K562 (cell line): Measurements from ENCODE around the gene TRMT1L.
A peak's percentile ranks its signal among the peaks of the same experiment; 100 is the strongest.

Experiments used
- ARID4B ChIP-seq: sonication (generic); formaldehyde crosslinking; IDR thresholded peaks from 2 replicates; pipeline ENCODE4 v1.8.0; 2022; ENCODE audit warnings: mild to moderate bottlenecking, missing genetic modification reagents
- ATF2 ChIP-seq: sonication (generic); formaldehyde crosslinking; IDR thresholded peaks from 2 replicates; pipeline ENCODE4 v1.8.1; 2022; ENCODE audit warnings: missing genetic modification reagents
- BACH1 ChIP-seq: fragments of 200-800 bp; sonication (Bioruptor generic); IDR thresholded peaks from 2 replicates; pipeline ENCODE4 v1.6.1; 2016; ENCODE audit warnings: missing genetic modification characterization, missing compliant biosample characterization
- HDAC6 ChIP-seq: IDR thresholded peaks from 2 replicates; pipeline ENCODE4 v1.6.1; 2012; ENCODE audit warnings: low read depth, mild to moderate bottlenecking, control low read depth, inconsistent platforms, low read length, moderate library complexity
- KLF16 ChIP-seq: IDR thresholded peaks from 2 replicates; pipeline ENCODE4 v1.6.1; 2016; ENCODE audit warnings: antibody characterized with exemption
- MYBL2 ChIP-seq, 2 experiments: fragments of 450-650 bp in 1 of 2; sonication (generic) in 1 of 2; formaldehyde crosslinking in 1 of 2; IDR thresholded peaks; 2 replicates each; pipeline versions ENCODE4 v1.6.1 to v1.8.1; 2017 to 2022; ENCODE audit warnings: borderline replicate concordance in 1 of 2, inconsistent platforms in 1 of 2, low read depth in 1 of 2, mild to moderate bottlenecking in 1 of 2, missing genetic modification reagents in 1 of 2, moderate library complexity in 1 of 2
- MYC ChIP-seq, 2 experiments: fragments of 250-450 bp in 1 of 2; sonication (Bioruptor Pico) in 1 of 2; IDR thresholded peaks; 2 replicates each; pipeline versions ENCODE4 v1.5.1 to v1.6.1; 2012 to 2021; ENCODE audit warnings: low read depth in 2 of 2, borderline replicate concordance in 1 of 2, improper control_type of control experiment in 1 of 2, low read length in 1 of 2, mild to moderate bottlenecking in 1 of 2, moderate library complexity in 1 of 2
- SP2 ChIP-seq: IDR thresholded peaks from 2 replicates; pipeline ENCODE4 v1.6.1; 2011; ENCODE audit warnings: mild to moderate bottlenecking, low read depth, low read length, moderate library complexity; ENCODE audit not compliant: poor library complexity, severe bottlenecking; ENCODE audit errors: extremely low read depth
- ZNF12 ChIP-seq: sonication (generic); formaldehyde crosslinking; IDR thresholded peaks from 2 replicates; pipeline ENCODE4 v1.4.0; 2020; ENCODE audit warnings: mild to moderate bottlenecking, missing genetic modification reagents
- ZNF253 ChIP-seq: fragments of 250-450 bp; sonication (Bioruptor Pico); conservative IDR thresholded peaks from 2 replicates; pipeline ENCODE4 v1.6.1; 2021; ENCODE audit warnings: mild to moderate bottlenecking
- ZNF586 ChIP-seq: fragments of 450-650 bp; formaldehyde crosslinking; conservative IDR thresholded peaks from 2 replicates; pipeline ENCODE4 v1.4.0; 2020; ENCODE audit warnings: mild to moderate bottlenecking, moderate library complexity
- TF ChIP-seq, protein P1 (sequence below): IDR thresholded peaks from 2 replicates; pipeline ENCODE4 v1.6.1; 2012; ENCODE audit warnings: low read depth, low read length, improper control_type of control experiment, borderline replicate concordance

DNA sequence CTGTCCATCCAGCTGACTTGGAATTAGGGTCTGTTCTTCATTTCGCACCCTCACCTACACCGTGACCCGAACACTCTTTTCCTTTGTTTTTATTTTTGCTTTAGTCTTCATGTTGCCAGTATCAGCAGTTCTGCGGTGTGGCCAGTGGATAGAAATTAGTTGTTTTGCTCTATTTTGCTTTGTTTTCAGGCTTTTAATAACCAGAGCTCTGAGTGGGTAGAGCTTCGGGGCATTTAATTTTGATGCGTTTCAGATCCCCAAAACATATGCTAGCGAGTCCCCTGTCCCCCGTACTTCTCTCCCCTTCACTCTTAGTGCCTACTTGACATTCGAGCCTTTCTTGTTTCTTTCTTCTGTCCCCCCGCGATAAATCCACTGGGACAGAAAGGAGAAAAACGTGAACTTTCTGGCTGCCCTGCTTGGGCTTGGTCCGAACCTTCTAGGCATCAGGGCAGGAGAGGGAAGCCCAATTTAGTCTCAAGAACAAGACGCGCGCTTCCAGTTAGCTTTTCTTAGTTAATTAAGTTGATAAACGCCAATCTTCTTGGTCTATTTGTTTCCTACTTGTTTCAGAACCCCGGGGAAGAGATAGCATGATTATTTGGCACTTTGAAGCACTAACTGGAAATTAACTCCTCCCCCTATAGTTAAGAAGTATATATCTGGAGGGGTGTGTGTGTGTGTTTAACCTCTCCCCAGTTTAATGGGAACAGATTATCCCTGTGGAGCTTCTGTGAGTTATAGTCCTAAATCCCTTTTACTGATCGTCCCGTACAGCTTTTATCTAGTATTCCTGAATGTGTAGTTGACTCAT lies 1.1 kb upstream of the TRMT1L start:
- no peak for TF ChIP-seq BACH1 (tag)
- no peak for TF ChIP-seq SP2
- no peak for TF ChIP-seq KLF16
- TF ChIP-seq ZNF586 (CRISPR knock-in tag), result no peak
- no peak for TF ChIP-seq ATF2 (CRISPR knock-in tag)
- no peak for TF ChIP-seq MYBL2 (IDR thresholded peaks at IDR 0.05; ENCODE audit: low read depth)
- TF ChIP-seq MYBL2 (CRISPR knock-in tag; IDR thresholded peaks at IDR 0.05; ENCODE audit: borderline replicate concordance), result no peak
- no peak for TF ChIP-seq ARID4B (CRISPR knock-in tag)
- TF ChIP-seq ZNF253 (CRISPR knock-in tag), result no peak
- 0 out of 2 replicates have a peak, but pooled peaks have one; percentile 55 for TF ChIP-seq ZNF12 (CRISPR knock-in tag)
- TF ChIP-seq, protein P1, sequence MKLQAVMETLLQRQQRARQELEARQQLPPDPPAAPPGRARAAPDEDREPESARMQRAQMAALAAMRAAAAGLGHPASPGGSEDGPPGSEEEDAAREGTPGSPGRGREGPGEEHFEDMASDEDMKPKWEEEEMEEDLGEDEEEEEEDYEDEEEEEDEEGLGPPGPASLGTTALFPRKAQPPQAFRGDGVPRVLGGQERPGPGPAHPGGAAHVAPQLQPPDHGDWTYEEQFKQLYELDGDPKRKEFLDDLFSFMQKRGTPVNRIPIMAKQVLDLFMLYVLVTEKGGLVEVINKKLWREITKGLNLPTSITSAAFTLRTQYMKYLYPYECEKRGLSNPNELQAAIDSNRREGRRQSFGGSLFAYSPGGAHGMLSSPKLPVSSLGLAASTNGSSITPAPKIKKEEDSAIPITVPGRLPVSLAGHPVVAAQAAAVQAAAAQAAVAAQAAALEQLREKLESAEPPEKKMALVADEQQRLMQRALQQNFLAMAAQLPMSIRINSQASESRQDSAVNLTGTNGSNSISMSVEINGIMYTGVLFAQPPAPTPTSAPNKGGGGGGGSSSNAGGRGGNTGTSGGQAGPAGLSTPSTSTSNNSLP, result no peak
- no peak for TF ChIP-seq HDAC6
- no peak for TF ChIP-seq MYC (IDR thresholded peaks at IDR 0.05; ENCODE audit: low read depth, low read length)
- TF ChIP-seq MYC (CRISPR knock-in tag; IDR thresholded peaks at IDR 0.05; ENCODE audit: borderline replicate concordance, low read depth), result no peak
